ENCODE results near the gene PIK3C2G. TPM values are rescaled to one million over a fixed set of nuclear protein-coding genes. Genes with fewer than 3 reads are reported as not detected.

PIK3C2G gene
- total RNA-seq, 1 experiment from 2014 or later: not detected

DNA sequence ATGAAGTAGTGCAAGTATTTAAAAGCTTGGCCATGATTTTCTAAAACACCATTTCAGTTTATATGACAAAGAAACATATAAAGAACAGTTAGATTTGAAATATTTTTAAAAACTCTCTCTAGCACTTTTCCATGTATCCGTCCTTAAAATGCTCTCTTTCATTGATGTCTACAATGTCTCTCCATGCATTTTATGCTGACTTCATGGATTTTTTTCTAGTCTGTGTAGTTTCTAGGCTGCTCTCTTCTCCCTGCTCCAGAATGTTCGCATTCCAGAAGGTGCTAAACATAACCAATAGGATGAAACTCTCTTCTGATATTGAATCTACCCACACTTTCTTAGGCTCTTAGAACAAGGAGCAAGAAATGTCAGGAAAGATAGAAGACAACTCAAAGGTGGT is 351.7 kb downstream of the PIK3C2G start:
- no peak overlapping the region for H3K27ac ChIP-seq (ENCODE audit: low read length)
- H3K4me3 ChIP-seq (ENCODE audit: low read length): no peak overlapping the region
- H3K36me3 ChIP-seq (ENCODE audit: low read depth, low read length): no peaks in the 10 kb centered on the region
- no peaks in the 10 kb centered on the region for H3K27me3 ChIP-seq (ENCODE audit: low read length)
- no TSS peak for BruUV-seq (replicated peaks)
- intact Hi-C loops (cut with micrococcal nuclease): no loop called here
- ChIA-PET POLR2A (ENCODE audit: unreplicated experiment) (no interaction called here), CTCF (no interaction called here)
- ATAC-seq (no peak), DNase-seq (no peak)
- no peaks in the 10 kb centered on the region for H3K9me3 ChIP-seq (ENCODE audit: low read length)
- no peaks in the 10 kb centered on the region for H3K79me2 ChIP-seq (ENCODE audit: low read length)
- H3F3A ChIP-seq (ENCODE audit: low read length, unreplicated experiment): no peaks in the 10 kb centered on the region
- H3K4me2 ChIP-seq (ENCODE audit: low read length): no peak overlapping the region
- no peaks in the 10 kb centered on the region for H3K9me2 ChIP-seq (replicated peaks; ENCODE audit: low read length)
- H3K4me1 ChIP-seq (ENCODE audit: insufficient read depth, low read length): no peaks in the 10 kb centered on the region
- H4K20me1 ChIP-seq (ENCODE audit: low read length): no peaks in the 10 kb centered on the region
- no peak overlapping the region for H3K9ac ChIP-seq (ENCODE audit: low read length)
- no peak for TF ChIP-seq EZH2phosphoT487 (IDR thresholded peaks at IDR 0.05; ENCODE audit: borderline replicate concordance, low read length)
- no peak for TF ChIP-seq EZH2 (IDR thresholded peaks at IDR 0.05; ENCODE audit: low read length, unreplicated experiment)
- TF ChIP-seq, protein P1, sequence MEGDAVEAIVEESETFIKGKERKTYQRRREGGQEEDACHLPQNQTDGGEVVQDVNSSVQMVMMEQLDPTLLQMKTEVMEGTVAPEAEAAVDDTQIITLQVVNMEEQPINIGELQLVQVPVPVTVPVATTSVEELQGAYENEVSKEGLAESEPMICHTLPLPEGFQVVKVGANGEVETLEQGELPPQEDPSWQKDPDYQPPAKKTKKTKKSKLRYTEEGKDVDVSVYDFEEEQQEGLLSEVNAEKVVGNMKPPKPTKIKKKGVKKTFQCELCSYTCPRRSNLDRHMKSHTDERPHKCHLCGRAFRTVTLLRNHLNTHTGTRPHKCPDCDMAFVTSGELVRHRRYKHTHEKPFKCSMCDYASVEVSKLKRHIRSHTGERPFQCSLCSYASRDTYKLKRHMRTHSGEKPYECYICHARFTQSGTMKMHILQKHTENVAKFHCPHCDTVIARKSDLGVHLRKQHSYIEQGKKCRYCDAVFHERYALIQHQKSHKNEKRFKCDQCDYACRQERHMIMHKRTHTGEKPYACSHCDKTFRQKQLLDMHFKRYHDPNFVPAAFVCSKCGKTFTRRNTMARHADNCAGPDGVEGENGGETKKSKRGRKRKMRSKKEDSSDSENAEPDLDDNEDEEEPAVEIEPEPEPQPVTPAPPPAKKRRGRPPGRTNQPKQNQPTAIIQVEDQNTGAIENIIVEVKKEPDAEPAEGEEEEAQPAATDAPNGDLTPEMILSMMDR (conservative IDR thresholded peaks at IDR 0.05; ENCODE audit: low read depth, low read length): no peak
- H2AFZ ChIP-seq (ENCODE audit: low read length): no peak overlapping the region

DNA sequence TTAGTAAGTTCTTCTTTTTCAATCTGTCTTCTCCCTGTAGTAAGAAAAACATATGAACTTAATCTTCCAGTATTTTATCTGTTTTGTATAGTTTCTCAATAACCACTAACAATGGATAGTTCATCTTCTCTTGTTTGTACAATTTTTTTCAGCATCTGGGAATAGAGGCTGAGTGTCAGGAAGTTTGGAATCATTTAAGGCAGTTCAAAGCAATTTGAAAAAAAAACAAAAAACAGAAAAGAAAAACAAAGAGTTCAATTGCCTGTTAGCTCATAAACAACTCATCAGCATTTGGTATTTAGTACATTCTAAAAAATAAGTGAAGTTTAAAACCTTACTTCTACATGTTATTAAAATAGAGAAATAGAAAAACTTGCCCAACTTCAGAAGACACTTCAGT is 359.7 kb downstream of the PIK3C2G start:
- BruUV-seq (replicated peaks): no TSS peak
- POLR2A ChIA-PET (ENCODE audit: unreplicated experiment): no interaction called here
- Histone ChIP-seq H3K36me3 (ENCODE audit: low read depth, low read length) (no peaks in the 10 kb centered on the region), H3K27ac (ENCODE audit: low read length) (no peak overlapping the region), H2AFZ (ENCODE audit: low read length) (no peak overlapping the region), H3K4me3 (ENCODE audit: low read length) (no peak overlapping the region), H3K4me2 (ENCODE audit: low read length) (no peak overlapping the region), H3K27me3 (ENCODE audit: low read length) (no peaks in the 10 kb centered on the region), H3K9me3 (ENCODE audit: low read length) (no peaks in the 10 kb centered on the region), H3F3A (ENCODE audit: low read length, unreplicated experiment) (no peaks in the 10 kb centered on the region), H4K20me1 (ENCODE audit: low read length) (no peaks in the 10 kb centered on the region), H3K4me1 (ENCODE audit: insufficient read depth, low read length) (no peaks in the 10 kb centered on the region), H3K9ac (ENCODE audit: low read length) (no peak overlapping the region), H3K9me2 (replicated peaks; ENCODE audit: low read length) (no peaks in the 10 kb centered on the region), H3K79me2 (ENCODE audit: low read length) (no peaks in the 10 kb centered on the region)
- no peak for TF ChIP-seq EZH2 (IDR thresholded peaks at IDR 0.05; ENCODE audit: low read length, unreplicated experiment)
- TF ChIP-seq, protein P1 (conservative IDR thresholded peaks at IDR 0.05; ENCODE audit: low read depth, low read length): no peak
- no peak for TF ChIP-seq EZH2phosphoT487 (IDR thresholded peaks at IDR 0.05; ENCODE audit: borderline replicate concordance, low read length)
- intact Hi-C loops (cut with micrococcal nuclease): no loop called here
- no peak for DNase-seq
- CTCF ChIA-PET: no interaction called here
- no peak for ATAC-seq

DNA sequence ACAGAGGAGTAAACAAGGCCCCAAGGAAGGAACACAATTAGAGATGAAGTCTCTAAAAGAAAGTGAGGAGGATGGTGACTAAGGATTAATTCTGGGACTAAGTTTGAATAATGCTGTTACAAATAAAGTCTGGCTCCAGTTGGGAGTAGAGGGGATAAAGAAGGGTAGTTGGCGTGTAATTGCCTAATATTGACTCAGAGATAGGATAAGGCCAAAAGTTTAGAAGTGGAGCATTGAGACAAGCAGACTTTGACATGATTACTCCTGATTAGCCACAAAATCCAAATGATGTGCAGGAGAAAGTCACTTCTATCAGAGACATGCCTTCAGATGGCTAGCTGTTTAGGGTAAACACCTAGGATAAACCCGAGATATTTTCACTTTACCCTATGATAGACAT is 368.1 kb downstream of the PIK3C2G start:
- ATAC-seq (no peak; the same call in none of the 2 replicates), DNase-seq (peak; percentile 1)
- Histone ChIP-seq H3K9me2 (replicated peaks; ENCODE audit: low read length) (no peaks in the 10 kb centered on the region), H3K9ac (ENCODE audit: low read length) (no peak overlapping the region), H4K20me1 (ENCODE audit: low read length) (no peaks in the 10 kb centered on the region), H3K36me3 (ENCODE audit: low read depth, low read length) (no peaks in the 10 kb centered on the region), H3K27me3 (ENCODE audit: low read length) (no peaks in the 10 kb centered on the region), H3K79me2 (ENCODE audit: low read length) (no peaks in the 10 kb centered on the region), H2AFZ (ENCODE audit: low read length) (no peak overlapping the region), H3K4me1 (ENCODE audit: insufficient read depth, low read length) (peaks cover 11% of the 10 kb centered on the region), H3K27ac (ENCODE audit: low read length) (peak overlapping the region; percentile 50), H3K9me3 (ENCODE audit: low read length) (no peaks in the 10 kb centered on the region), H3K4me3 (ENCODE audit: low read length) (no peak overlapping the region), H3K4me2 (ENCODE audit: low read length) (peak overlapping the region; percentile 6; the same call in 1 of the 2 replicates), H3F3A (ENCODE audit: low read length, unreplicated experiment) (no peaks in the 10 kb centered on the region)
- CTCF ChIA-PET: interaction anchor here (0.5 to 0.6 kb wide), 2 partner anchors 12 to 241 kb away, joined by 3 to 5 read pairs; no protein-coding TSS in a partner anchor
- no peak for TF ChIP-seq EZH2phosphoT487 (IDR thresholded peaks at IDR 0.05; ENCODE audit: borderline replicate concordance, low read length)
- TF ChIP-seq, protein P1 (conservative IDR thresholded peaks at IDR 0.05; ENCODE audit: low read depth, low read length): no peak
- TF ChIP-seq EZH2 (IDR thresholded peaks at IDR 0.05; ENCODE audit: low read length, unreplicated experiment): no peak
- BruUV-seq (replicated peaks): no TSS peak
- intact Hi-C loops (cut with micrococcal nuclease): no loop called here
- POLR2A ChIA-PET (ENCODE audit: unreplicated experiment): no interaction called here

All from PC-3 (cell line).